Germinal center (tissue), 1 donor: ENCODE results near the gene TBC1D30.
"Not testable (repeated sequence)": the region's sequence is repeated elsewhere in the genome, so short reads cannot be mapped to it uniquely, and the experiment has no call there.

ENCODE experiments used
- DNase-seq: peaks from one replicate; pipeline ENCODE4 v3.0.0; 2012; ENCODE audit warnings: mixed read lengths, low spot score

Gene TBC1D30

GRCh38 chr12:64806173-64806572 is 18.3 kb upstream of the TBC1D30 start:
- DNase-seq, result no peak

DNA sequence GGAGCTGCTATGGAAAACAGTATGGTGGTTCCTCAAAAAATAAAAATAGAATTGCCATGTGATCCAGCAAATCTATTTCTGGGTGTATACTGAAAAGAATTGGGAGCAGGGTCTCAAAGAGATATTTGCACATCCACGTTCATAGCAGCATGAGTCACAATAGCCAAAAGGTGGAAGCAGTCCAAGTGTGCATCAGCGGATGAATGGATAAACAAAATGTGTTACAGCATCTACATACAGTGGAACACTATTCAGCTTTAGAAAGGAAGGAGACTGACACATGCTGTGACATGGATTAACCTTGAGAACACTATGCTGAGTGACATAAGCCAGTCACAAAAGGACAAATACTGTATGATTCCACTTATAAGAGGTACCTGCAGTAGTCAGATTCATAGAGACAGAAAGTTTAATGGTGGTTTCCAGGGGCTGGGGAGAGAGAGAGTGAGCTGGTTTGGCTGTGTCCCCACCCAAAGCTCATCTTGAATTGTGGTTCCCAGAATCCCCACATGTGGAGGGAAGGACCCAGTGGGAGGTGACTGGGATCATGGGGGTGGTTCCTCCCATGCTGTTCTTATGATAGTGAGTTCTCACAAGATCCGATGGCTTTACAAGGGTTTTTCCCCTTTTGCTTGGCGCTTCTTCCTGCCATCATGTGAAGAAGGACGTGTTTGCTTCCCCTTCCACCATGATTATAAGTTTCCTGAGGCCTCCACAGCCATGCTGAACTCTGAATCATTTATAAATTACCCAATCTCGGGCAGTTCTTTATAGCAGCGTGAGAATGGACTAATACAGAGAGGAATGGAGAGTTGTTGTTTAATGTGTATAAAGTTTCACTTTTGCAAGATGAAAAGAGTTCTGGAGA is 17.6 kb upstream of the TBC1D30 start:
- DNase-seq, result no peak

DNA sequence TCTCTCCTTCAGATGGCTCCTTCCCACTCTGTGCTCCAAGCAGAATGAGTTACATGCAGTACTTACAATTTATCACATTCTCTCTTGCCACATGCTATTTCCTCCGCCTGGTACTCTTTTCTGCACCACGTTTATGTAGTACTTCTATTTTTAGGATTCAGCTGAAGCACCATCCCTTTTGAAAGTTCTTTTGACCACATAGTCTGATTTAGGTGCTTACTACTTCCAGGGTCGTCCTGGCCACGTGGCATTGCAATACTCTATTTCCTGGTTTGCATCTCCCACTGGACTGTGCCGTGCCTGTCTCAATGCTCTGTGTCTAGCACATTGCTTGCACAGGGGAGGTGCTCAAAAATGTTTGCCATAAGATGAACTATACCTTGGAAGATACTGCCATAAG is 16.3 kb upstream of the TBC1D30 start:
- no peak for DNase-seq

DNA sequence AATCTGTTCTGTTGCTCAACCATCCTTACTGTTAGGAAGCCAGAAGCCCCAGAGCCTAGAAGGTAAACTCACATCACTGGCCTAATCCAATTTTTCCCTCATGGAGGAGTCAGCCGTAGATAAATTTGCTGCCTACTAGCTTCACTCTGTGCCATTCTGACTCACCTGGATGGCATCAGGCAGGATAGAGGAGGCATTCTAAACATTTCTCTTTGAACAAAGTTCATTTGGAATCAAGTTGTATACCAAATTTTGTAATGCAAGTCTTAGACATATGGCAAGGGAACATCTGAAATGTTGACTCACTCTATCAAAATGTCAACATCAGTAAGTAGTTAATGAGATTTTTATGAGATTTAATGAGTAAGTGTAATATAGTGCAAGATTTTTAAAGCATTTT is 13.6 kb upstream of the TBC1D30 start:
- no peak for DNase-seq

DNA sequence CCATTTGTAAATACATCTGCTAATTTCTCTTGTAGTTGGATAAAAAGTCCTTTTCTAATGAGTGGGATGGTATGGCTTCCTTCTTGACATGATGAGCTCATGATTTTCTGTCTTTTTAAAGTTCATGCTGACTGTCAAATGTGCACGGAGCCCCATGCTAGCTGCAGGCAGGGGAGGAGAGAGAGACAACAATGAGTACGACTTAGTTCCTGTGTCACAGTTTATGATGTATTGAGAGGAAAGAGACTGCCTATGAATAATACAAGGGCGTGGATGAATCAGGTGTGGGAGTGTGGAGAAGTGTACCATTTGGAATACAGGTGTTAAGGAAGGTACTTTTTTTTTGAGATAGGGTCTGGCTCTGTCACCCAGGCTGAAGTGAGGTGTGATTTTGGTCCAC is 10.7 kb upstream of the TBC1D30 start:
- no peak for DNase-seq

DNA sequence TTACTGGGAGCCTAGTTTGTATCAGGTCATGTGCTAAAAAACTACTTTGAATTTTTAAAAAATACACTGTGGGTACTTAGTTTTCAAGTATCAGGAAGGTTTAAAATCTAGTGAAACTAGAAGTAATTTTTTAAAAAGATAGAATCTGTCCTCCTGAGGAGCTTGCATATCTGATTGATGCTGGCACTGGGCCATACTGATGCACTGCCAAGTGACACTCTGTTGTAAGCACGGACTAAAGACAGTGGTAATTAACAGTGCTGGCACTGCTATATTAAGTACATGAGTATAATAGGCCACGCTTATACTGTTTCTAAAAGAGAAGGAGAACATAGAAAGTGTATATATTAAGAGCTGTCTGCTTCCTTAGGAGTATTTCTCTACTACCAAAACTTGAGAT is 10.0 kb upstream of the TBC1D30 start:
- DNase-seq, result no peak

DNA sequence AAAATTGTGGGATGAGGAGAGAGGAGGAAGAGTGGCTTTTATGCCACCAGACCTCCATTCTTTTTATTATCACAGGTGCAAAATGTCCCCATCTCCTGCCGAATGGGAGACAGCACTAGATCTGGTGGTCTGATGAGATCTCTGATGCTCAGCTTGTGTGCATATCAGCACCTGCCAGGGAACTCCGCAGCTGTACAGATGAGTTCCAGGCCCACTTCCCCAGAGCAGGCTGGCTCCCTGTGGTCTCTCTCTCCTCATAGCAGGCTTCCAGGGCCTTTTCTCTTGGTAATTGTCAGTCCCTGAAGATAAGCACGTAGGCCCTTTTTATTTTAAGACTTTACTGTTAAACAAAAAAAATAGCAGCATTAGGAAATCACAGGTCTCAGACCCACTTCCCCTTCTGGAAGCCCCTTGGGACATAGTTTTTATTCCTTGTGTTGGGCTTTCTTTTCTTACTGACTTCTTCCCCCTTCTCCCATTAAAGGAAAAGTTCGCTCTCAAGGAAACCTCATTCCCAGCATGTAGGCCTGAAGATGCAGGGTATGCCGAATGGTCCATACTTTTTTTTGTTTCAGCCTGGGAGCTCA is 4.5 kb upstream of the TBC1D30 start:
- DNase-seq, result no peak

DNA sequence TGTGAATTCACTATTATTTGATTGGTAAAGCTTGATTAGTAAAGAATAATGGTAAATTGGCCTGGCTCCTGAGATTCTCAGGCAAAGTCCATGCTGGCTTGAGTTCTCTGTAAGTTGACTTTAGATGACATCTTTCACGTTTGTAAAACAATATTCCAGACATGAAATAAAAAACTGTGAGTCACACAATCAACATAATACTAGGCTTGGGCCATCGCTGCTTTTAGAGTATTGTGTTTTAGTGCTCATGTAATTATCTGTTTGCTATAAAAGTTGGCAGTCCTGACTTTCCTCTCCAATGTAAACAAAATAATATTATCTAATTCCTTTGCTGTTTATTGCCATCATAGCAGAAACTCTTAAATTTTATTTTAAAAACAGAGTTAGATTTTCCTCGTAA is 3.9 kb upstream of the TBC1D30 start:
- DNase-seq, result no peak

DNA sequence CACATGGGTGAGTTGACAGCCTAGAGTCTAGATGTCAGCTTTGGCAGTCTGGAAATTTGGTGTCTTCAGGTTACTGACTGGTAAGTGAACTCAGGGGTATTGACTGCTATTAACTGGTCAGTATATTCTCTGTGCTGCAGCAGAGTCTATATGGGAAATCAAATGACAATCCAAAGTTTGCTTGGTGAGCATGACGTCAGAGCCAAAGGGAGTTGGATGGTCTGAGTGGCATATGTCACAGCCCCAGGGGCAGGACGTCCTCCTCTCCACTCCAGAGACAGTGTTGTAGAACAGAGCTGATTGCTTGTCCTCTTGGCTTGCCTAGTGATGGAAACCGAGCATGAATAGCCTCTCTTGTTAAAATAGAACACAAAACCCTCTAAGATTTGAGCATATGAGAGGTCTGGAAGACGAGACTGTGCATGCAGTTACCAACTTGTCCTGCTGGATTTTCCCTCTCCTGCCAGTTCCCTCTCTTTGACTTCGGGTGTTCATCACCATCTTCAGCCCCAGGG is 3.3 kb upstream of the TBC1D30 start:
- DNase-seq, result no peak

DNA sequence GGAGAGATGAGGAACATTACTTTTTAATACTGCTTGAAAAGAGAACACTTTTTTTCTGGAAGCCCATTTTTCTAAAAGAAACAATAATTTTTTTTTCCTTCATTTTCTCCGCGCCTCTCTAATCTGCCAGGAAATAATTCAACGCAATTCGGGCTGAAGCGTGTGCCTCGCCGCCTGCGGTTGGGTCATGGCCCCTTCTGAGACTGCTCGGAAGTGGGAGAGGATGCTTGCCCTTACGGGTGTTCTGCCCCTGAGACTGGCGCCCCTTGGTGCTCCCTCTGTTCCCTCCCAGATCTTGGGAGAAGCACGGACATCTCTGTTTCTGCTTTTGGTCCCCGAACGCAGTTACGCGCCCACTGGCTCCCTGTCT is 332 bp upstream of the TBC1D30 start:
- no peak for DNase-seq

DNA sequence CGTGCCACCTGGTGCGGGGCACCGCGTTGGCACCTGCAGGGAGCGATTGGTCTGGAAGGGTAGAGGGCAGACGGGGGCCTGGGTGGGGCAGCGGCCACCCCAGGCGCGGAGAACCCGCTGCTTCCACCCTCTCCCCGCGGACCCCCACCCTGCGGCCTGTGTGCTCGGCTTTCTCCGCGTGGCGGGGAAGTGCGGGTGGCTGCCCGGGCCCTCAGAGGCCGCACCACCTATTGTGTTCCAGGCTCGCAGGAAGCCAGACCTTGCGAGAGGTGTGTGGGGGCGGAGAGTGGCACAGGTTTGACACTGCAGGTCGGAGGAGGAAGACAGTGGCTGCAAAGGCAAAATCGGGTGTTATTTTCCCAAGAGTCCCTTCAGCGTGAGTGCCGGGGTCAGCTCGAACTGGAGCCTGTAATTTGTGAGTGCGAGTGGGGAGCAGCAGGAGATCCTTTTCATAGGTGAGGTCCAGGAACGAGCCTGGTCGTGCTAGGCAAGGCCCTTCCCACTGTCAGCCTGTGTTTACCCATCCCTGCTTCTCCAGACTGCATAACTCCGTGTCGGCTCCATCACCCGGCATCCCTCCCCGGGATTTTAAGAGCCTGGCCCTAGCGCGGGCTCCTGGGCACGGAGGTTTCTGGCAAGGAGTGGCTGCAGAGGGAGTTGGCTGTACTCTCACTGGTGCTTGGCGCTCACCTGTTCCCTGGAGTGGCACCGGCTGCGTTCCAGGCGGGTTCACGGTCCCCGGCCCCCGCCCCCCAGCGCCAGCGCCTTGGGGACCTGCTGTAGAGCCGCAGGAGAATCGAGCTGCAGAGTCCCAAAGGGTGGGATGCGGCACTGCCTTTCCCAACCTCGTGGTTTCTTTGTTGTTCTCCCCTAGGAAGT is 935 bp downstream of the TBC1D30 start:
- DNase-seq, result no peak

DNA sequence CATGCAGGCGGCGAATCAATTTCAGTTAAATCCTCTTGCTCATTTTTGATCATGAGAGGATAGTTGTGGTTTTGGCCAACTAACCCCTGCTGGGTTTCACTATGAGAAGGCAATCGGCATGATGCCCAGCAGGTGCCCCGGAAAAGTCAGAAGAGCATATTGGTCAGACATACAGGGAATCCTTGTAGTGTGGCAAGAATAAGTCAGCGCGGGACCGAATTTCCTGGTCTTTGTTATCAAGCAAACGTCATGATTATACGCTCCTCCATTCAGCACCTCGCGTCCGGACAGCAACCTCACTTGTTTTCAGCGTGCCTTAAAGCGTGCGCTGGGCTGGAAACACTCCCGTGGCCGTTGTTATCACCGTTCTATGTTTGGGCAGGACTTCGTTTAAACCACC is 1.8 kb downstream of the TBC1D30 start:
- DNase-seq, result peak; percentile 14

GRCh38 chr12:64828713-64829112 is 4.3 kb downstream of the TBC1D30 start:
- DNase-seq, result no peak

- DNase-seq, result no peak
Measured at GRCh38 chr12:64833928-64834327, 9.5 kb downstream of the TBC1D30 start.

DNA sequence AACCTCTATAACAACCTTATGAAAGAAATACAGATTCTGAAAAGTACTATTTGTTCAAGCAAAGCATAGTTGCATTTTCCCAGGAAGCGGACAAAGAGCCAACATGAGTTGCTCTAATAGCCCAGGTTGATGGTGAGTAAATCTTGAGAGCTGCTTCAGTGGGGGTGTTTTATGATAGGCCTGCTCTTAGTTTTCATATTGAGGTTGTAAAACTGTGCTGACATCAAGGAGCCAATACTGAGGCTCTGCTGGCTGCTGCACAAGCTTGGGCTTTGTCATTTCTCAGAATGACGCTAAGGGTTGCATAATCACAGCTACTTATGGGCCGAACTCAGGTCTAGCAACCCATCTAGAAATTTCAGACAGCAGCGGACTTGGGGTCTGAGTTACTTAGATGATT is 11.5 kb downstream of the TBC1D30 start:
- DNase-seq, result no peak

- DNase-seq, result no peak
Measured at GRCh38 chr12:64836856-64837255, 12.4 kb downstream of the TBC1D30 start.

DNA sequence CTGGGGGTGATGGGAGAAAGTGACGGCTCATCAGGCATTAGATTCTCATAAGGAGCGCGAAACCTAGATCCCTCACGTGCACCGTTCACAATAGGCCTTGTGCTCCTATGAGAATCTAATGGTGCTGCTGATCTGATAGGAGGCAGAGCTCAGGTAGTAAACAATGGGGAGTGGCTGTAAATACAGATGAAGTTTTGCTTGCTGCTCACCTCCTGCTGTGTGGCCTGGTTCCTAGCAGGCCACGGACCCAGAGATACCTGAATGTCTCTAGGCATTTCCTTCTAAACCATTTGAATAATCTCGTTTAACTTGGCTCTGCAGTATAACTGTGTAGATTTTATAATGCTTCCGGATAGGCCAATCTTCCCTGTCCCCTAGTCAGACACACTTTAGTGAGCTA is 13.0 kb downstream of the TBC1D30 start:
- DNase-seq, result no peak

DNA sequence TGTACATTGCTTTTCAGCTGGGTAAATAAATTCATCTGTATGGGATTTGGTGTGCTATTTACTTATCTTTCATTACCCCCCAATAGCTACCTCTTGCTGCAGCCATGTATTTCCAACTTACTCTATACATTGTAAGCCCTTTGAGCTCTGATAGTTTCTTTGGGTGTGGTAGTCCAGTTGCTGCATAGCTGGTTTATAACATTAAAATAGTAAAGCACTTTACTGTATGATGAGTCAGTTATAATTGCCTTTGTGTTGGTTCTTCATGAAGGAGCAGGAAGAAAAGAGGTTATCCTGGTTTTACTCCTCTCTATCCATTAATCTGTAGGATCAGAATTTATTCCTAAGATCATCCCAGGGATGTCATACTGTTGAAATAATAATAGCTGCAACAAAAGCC is 15.7 kb downstream of the TBC1D30 start:
- no peak for DNase-seq

DNA sequence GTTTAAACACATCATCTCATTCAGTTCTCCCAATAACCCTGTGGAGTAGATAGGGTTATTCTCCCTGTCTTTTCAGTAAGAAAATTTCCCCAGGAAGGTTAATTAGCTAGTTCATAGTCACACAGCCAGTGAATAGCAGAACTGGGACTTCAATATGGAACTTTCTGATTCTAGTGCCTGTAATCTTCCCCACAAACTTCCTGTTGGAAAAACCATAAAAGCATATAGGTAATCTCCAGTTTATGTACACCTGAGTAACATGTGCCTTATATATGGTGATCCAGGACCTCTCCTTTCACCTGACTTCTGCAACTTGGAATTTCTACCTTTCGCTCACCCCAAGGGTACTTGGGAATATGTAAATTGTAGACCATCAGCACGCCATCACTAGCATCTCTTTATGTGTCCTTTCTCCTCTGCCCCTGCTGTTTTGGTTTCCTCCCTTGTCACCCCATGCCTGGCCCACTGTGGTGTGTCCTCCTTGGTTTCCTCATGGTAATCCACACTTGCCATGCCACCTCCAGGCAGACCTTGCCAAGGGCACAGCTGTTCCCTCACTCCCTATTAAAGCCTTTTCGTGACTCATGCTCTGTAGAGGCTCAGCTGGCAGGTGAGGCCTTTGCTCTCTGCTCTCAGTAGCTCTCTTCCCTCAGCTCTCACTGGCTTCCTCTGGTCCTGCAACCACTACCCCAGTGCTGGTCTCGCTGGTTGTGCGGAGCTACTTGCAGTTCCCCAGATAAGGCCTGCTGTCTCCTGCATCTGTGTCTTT is 16.7 kb downstream of the TBC1D30 start:
- DNase-seq, result no peak

GRCh38 chr12:64848409-64848808 is 24.0 kb downstream of the TBC1D30 start:
- not testable (repeated sequence) for DNase-seq

- no peak for DNase-seq
Measured at GRCh38 chr12:64858882-64859605, 34.6 kb downstream of the TBC1D30 start.
